ENCODE measurements around the gene DENND6B. TPM values are rescaled to one million over a fixed set of nuclear protein-coding genes. Genes with fewer than 3 reads are reported as not detected.

DENND6B gene
- polyA plus RNA-seq, 1 donor from 2014 or later = 51.0 TPM

- H3F3A ChIP-seq (ENCODE audit: insufficient read depth, low read length, poor library complexity, severe bottlenecking) = no peaks in the 10 kb centered on the region
- no peaks in the 10 kb centered on the region for H3K36me3 ChIP-seq (ENCODE audit: insufficient read depth, low read length)
- peak overlapping the region; percentile 51 for H3K4me3 ChIP-seq (ENCODE audit: low read length)
- H3K27me3 ChIP-seq (ENCODE audit: insufficient read depth, low read depth, low read length) = no peaks in the 10 kb centered on the region
- peaks cover 74% of the 10 kb centered on the region for H3K79me2 ChIP-seq (replicated peaks; ENCODE audit: insufficient read depth, low read length)
- H3K9me3 ChIP-seq (ENCODE audit: low read length) = no peaks in the 10 kb centered on the region
- H3K9me2 ChIP-seq (ENCODE audit: insufficient read depth, low read length) = no peaks in the 10 kb centered on the region
- no peak overlapping the region for H3K27ac ChIP-seq (ENCODE audit: low read length)
- TF ChIP-seq REST (IDR thresholded peaks at IDR 0.05; ENCODE audit: borderline replicate concordance) (no peak), TAF1 (IDR thresholded peaks at IDR 0.05; ENCODE audit: low read depth) (no peak), SMC3 (conservative IDR thresholded peaks at IDR 0.05; ENCODE audit: poor library complexity) (no peak), EZH2 (IDR thresholded peaks at IDR 0.05; ENCODE audit: borderline replicate concordance, insufficient read depth, low read length, poor library complexity, severe bottlenecking) (no peak)
- H2AFZ ChIP-seq (ENCODE audit: low read depth, low read length) = no peak overlapping the region
- peaks cover 10% of the 10 kb centered on the region for H4K20me1 ChIP-seq (ENCODE audit: insufficient read depth)
- no peak overlapping the region for H3K4me2 ChIP-seq (ENCODE audit: low read length)
- H3K9ac ChIP-seq (ENCODE audit: low read length) = no peak overlapping the region
These were observed 26.1 kb downstream of the DENND6B start for GRCh38 chr22:50300620-50301257.

- Histone ChIP-seq H3K4me3 (ENCODE audit: low read length) (peak overlapping the region; percentile 51), H3K9ac (ENCODE audit: low read length) (no peak overlapping the region), H3K27me3 (ENCODE audit: insufficient read depth, low read depth, low read length) (no peaks in the 10 kb centered on the region), H3K9me2 (ENCODE audit: insufficient read depth, low read length) (no peaks in the 10 kb centered on the region), H3K4me2 (ENCODE audit: low read length) (no peak overlapping the region), H3K36me3 (ENCODE audit: insufficient read depth, low read length) (no peaks in the 10 kb centered on the region), H3K9me3 (ENCODE audit: low read length) (no peaks in the 10 kb centered on the region), H2AFZ (ENCODE audit: low read depth, low read length) (no peak overlapping the region), H3K27ac (ENCODE audit: low read length) (no peak overlapping the region), H3F3A (ENCODE audit: insufficient read depth, low read length, poor library complexity, severe bottlenecking) (no peaks in the 10 kb centered on the region), H4K20me1 (ENCODE audit: insufficient read depth) (peaks cover 10% of the 10 kb centered on the region), H3K79me2 (replicated peaks; ENCODE audit: insufficient read depth, low read length) (peaks cover 72% of the 10 kb centered on the region)
- TF ChIP-seq TAF1 (IDR thresholded peaks at IDR 0.05; ENCODE audit: low read depth) = no peak
These were observed 26.8 kb downstream of the DENND6B start for GRCh38 chr22:50299785-50300619.

GRCh38 chr22:50298937-50299784 lies 27.7 kb downstream of the DENND6B start:
- no peak overlapping the region for H3K9ac ChIP-seq (ENCODE audit: low read length)
- H3K27ac ChIP-seq (ENCODE audit: low read length) = no peak overlapping the region
- no peak overlapping the region for H3K4me2 ChIP-seq (ENCODE audit: low read length)
- TF ChIP-seq RAD21 (conservative IDR thresholded peaks at IDR 0.05) (no peak), MXI1 (conservative IDR thresholded peaks at IDR 0.05; ENCODE audit: poor library complexity, severe bottlenecking) (no peak), EZH2 (IDR thresholded peaks at IDR 0.05; ENCODE audit: borderline replicate concordance, insufficient read depth, low read length, poor library complexity, severe bottlenecking) (no peak), POLR2AphosphoS5 (IDR thresholded peaks at IDR 0.05) (no peak)
- H3K36me3 ChIP-seq (ENCODE audit: insufficient read depth, low read length) = no peaks in the 10 kb centered on the region
- H4K20me1 ChIP-seq (ENCODE audit: insufficient read depth) = peaks cover 11% of the 10 kb centered on the region
- no peak overlapping the region for H3K4me3 ChIP-seq (ENCODE audit: low read length)
- H3K79me2 ChIP-seq (replicated peaks; ENCODE audit: insufficient read depth, low read length) = peaks cover 64% of the 10 kb centered on the region
- no peaks in the 10 kb centered on the region for H3F3A ChIP-seq (ENCODE audit: insufficient read depth, low read length, poor library complexity, severe bottlenecking)
- no peaks in the 10 kb centered on the region for H3K9me2 ChIP-seq (ENCODE audit: insufficient read depth, low read length)
- H3K9me3 ChIP-seq (ENCODE audit: low read length) = no peaks in the 10 kb centered on the region
- H3K27me3 ChIP-seq (ENCODE audit: insufficient read depth, low read depth, low read length) = no peaks in the 10 kb centered on the region
- no peak overlapping the region for H2AFZ ChIP-seq (ENCODE audit: low read depth, low read length)
